Esophagus mucosa (tissue), 1 donor: Measurements from ENCODE around the gene PLCB1. TPM values are rescaled to one million over a fixed set of nuclear protein-coding genes. Genes with fewer than 3 reads are reported as not detected.
"Not testable (repeated sequence)": the region's sequence is repeated elsewhere in the genome, so short reads cannot be mapped to it uniquely, and the experiment has no call there.

Source experiments
- ATAC-seq: fragments of 200-7000 bp; cut with Tn5 transposase; one replicate; pipeline ENCODE4 v1.9.1; 2020
- total RNA-seq: library from RNA; stranded (reverse); gene quantifications from one replicate; pipeline ENCODE4 v1.2.4, GENCODE V29; 2023
- donor health status: DM: yes; HTN: yes; CAD: no.

Gene PLCB1
- total RNA-seq, result 2.7 TPM

- peak; percentile 83 for ATAC-seq
Measured at GRCh38 chr20:8131598-8132483, at the start of gene PLCB1. Gene PLCB1 (plus strand): TSS chr20:8132266. CDS start chr20:8132652, 386 bp downstream.

GRCh38 chr20:8082989-8083388, 49.1 kb upstream of the PLCB1 start:
- no peak for ATAC-seq

DNA sequence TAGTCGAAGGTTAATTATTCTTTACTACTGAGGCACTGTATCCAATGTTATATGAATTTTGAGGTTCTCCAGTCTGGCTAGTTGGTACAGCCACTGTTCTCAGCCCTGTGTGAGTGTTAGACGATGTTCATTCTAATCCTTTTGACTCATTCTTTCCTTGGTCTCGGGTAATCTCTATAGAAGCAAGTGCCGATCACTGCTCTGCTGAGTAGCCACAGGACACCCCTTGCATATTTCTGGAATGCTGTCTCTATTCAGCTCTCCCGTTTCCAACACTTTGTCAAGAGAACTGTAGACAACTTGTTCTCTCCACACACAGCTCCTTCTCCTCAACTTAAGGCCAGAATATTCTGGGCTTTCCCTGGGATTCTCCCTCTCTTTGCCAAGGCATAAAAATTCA, 42.4 kb upstream of the PLCB1 start:
- ATAC-seq, result no peak

- no peak for ATAC-seq
Measured at GRCh38 chr20:8094415-8094818, 37.6 kb upstream of the PLCB1 start.

- ATAC-seq, result peak; percentile 70
Measured at GRCh38 chr20:8094850-8095249, 37.2 kb upstream of the PLCB1 start.

- ATAC-seq, result no peak
Measured at GRCh38 chr20:8095648-8096572, 36.2 kb upstream of the PLCB1 start.

- no peak for ATAC-seq
Measured at GRCh38 chr20:8097307-8097706, 34.8 kb upstream of the PLCB1 start.

- no peak for ATAC-seq
Measured at GRCh38 chr20:8104252-8104651, 27.8 kb upstream of the PLCB1 start.

DNA sequence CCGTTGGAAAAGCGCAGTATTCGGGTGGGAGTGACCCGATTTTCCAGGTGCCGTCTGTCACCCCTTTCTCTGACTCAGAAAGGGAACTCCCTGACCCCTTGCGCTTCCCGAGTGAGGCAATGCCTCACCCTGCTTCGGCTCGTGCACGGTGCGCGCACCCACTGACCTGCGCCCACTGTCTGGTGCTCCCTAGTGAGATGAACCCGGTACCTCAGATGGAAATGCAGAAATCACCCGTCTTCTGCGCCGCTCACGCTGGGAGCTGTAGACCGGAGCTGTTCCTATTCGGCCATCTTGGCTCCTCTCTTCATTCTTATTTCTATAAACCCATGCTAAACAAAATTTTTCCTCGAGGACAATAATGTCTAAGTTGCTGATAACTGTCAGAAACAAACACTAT, 17.5 kb upstream of the PLCB1 start:
- ATAC-seq, result not testable (repeated sequence)

- no peak for ATAC-seq
Measured at GRCh38 chr20:8115436-8115835, 16.6 kb upstream of the PLCB1 start.

GRCh38 chr20:8116067-8116811, 15.8 kb upstream of the PLCB1 start:
- ATAC-seq, result no peak

DNA sequence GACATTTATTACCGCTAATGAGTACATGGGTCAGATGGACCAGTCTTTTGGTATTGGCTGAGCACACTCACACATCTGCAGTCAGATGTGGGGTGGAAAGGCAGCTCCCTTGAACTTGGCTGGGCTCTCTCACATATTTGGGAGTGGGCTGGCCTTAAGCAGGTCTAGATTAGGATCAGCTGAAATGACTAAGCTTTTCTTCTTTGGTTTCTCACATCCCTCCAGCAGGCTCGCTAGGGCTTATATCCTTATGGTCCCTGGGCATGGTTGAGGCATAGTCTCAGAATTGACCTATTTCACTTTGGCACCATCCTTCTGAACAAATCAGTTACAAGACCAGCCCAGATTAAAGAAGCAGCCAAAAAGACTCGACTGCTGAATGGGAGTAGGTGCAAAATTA, 14.4 kb upstream of the PLCB1 start:
- no peak for ATAC-seq

- ATAC-seq, result no peak
Measured at GRCh38 chr20:8118039-8118438, 14.0 kb upstream of the PLCB1 start.

GRCh38 chr20:8118760-8119159, 13.3 kb upstream of the PLCB1 start:
- ATAC-seq, result no peak

- ATAC-seq, result no peak
Measured at GRCh38 chr20:8121666-8122065, 10.4 kb upstream of the PLCB1 start.

DNA sequence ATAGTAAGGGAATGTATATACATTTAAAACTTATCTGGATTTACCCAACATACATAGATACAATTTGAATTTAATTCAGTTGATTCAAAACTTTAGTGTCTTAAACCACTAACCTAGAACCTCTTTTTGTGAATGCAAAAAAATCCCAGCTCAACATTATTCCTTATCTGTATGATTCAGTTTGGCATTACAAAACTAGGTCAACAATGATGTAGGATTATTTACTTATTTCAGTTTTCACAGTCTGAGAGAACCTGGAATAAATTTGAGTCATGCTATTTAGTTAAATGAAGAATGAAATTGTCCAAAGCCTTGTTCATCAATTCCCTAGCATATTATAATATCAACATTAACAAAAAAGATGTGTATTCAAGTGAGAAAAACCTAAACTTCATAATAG, 7.4 kb upstream of the PLCB1 start:
- ATAC-seq, result no peak

DNA sequence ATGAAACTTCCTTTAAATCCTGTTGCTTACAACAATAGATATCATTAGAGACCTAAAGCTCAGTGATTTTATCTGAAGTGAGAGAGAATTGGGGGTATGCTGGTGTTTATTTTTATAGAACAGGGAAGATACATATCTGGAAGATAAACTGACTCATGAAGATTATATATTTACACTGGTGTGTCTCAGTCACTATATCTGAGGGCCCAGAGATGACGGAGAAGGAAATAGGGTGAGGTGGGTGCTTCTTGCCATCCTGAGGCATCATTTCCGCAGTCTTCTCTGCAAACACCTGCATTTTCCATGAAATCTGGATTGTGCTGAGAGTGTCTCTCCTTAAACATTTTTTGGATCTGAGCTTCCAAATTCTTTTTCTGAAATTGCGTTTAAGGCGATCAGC, 5.9 kb upstream of the PLCB1 start:
- no peak for ATAC-seq

GRCh38 chr20:8126841-8127378, 5.2 kb upstream of the PLCB1 start:
- no peak for ATAC-seq

DNA sequence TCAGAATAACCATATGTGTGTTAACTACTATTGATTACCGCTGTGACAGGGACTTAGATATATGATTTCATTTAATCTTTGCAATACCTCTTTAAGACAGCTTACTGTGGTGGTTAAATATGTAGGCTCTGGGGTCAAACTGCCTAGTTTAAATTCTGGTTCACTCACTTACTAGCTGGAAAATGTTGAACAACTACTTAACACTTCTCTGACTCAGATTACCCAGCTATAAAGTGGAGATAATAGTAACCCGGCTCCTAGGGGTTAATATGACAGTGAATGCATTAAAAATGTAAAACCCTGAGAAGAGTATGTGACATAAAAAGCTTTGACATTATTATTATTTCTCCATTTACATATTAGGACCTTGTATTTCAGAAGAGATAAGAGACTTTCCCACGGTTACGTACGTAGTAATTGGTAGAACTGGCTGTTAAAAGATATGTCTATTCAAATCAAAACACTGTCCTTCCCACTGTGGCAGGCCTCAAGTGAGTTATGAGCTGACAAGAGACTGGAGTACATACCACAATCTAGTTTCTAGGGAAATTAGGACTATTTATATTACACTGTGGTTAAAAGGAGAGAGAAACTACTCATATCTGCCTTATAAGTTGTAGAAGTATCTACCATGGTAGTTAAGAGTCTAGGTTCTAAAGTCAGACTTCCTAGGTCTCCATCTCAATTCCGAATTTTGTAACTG, 4.4 kb upstream of the PLCB1 start:
- ATAC-seq, result no peak

DNA sequence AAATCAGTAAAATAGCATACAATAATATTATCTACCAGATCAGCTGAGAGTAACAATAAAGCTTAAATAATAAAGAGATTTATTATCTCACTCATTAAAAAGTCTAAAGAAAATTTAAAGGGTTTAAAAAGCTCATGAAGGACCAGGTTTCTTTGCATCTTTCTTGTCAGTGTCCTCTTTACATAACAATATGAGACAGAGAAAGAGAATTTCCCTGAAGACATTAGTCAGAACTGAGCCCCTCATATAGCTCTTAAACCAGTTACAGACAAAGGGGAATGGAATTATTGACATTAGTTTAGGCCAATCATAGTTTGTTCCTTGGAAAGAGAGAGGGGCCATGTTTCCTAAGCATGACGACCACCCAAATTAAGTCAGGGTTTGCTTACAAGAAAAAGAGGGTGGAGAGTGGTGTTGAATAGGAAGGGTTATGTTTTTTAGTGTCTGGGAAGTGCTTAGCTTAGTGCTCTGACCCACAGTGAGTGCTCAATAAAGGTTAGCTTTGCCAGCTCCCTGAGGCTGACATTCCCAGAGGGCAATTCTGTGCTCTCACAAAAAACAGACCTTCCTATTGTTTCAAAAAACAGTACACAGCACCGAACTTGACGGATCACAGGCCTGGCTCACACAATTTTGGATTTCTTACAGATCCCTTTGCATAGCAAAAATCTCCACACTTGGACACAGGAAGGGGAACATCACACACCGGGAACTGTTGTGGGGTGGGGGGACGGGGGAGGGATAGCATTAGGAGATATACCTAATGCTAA, 3.6 kb upstream of the PLCB1 start:
- no peak for ATAC-seq
